K562 (cell line): ENCODE data around the gene CRYGB. TPM values are rescaled to one million over a fixed set of nuclear protein-coding genes. Genes with fewer than 3 reads are reported as not detected.

Experiments
- ATF4 ChIP-seq: fragments of 450-650 bp; formaldehyde crosslinking; IDR thresholded peaks from 2 replicates; pipeline ENCODE4 v1.4.0; 2022; ENCODE audit warnings: mild to moderate bottlenecking, moderate library complexity
- CCNT2 ChIP-seq: IDR thresholded peaks from 2 replicates; pipeline ENCODE4 v1.6.1; 2011; ENCODE audit warnings: borderline replicate concordance, low read depth, mild to moderate bottlenecking, moderate library complexity, mixed read lengths, low read length; ENCODE audit not compliant: insufficient read length; ENCODE audit errors: extremely low read depth
- GTF2F1 ChIP-seq: IDR thresholded peaks from 2 replicates; pipeline ENCODE4 v1.6.1; 2011; ENCODE audit warnings: low read depth, low read length, improper control_type of control experiment
- IRF9 ChIP-seq: fragments of 450-650 bp; IDR thresholded peaks from 2 replicates; pipeline ENCODE4 v1.6.1; 2016; ENCODE audit warnings: missing biosample characterization, missing genetic modification characterization
- PRPF4 ChIP-seq: fragments of 200-400 bp; formaldehyde crosslinking; IDR thresholded peaks from one replicate; pipeline ENCODE4 v1.6.1; 2017; ENCODE audit warnings: low read length, low read depth, mild to moderate bottlenecking; ENCODE audit not compliant: insufficient read depth, poor library complexity, severe bottlenecking
- SREBF1 ChIP-seq: fragments of 150-350 bp; IDR thresholded peaks from 2 replicates; pipeline ENCODE4 v1.6.1; 2014; ENCODE audit warnings: antibody characterized with exemption, low read depth, low read length, borderline replicate concordance
- TARDBP ChIP-seq: fragments of 450-650 bp; IDR thresholded peaks from 2 replicates; pipeline ENCODE4 v1.6.1; 2016
- THAP12 ChIP-seq: fragments of 250-450 bp; sonication (Bioruptor Pico); IDR thresholded peaks from 2 replicates; pipeline ENCODE4 v1.9.0; 2021; ENCODE audit warnings: mild to moderate bottlenecking, inconsistent platforms
- ZNF699 ChIP-seq: fragments of 250-450 bp; sonication (Bioruptor Pico); IDR thresholded peaks from 2 replicates; pipeline ENCODE4 v1.8.0; 2021; ENCODE audit warnings: mild to moderate bottlenecking, moderate library complexity; ENCODE audit not compliant: insufficient replicate concordance
- polyA plus RNA-seq, 8 experiments: library from polyadenylated mRNA; depleted of rRNA in 4 of 8; stranded (reverse) in 5 of 8; unstranded in 3 of 8; fragments of >200 nt; fragmentation: Nextera tagmentation in 2 of 8; fragmentation: Illumina TruSeq in 1 of 8; extraction: Ambion mirVana in 2 of 8; extraction: Trizol in 1 of 8; gene quantifications; 2 replicates each; pipeline versions ENCODE4 v1.2.1 to v1.2.3, GENCODE V29; 2011 to 2014; ENCODE audit warnings: inconsistent platforms in 1 of 8, missing spikeins in 1 of 8
- total RNA-seq, 7 experiments: library from RNA; depleted of rRNA in 6 of 7; stranded (reverse); fragments of >200 nt in 6 of 7; fragmentation: Illumina TruSeq in 2 of 7; extraction: Trizol in 2 of 7; gene quantifications; 2 replicates each; pipeline versions ENCODE4 v1.2.1 to v1.2.3, GENCODE V29; 2011 to 2021; ENCODE audit warnings: low replicate concordance in 1 of 7

The CRYGB gene
- total and polyA plus RNA-seq, 9 of the 15 experiments (the other 6 are each of a cell fraction or from before 2014, with no cell fraction given): not detected

- TF ChIP-seq ATF4 (CRISPR knock-in tag): no peak
- no peak for TF ChIP-seq PRPF4
- TF ChIP-seq SREBF1: no peak
- no peak for TF ChIP-seq THAP12 (CRISPR knock-in tag)
- TF ChIP-seq GTF2F1: no peak
- TF ChIP-seq IRF9 (tag): no peak
- no peak for TF ChIP-seq CCNT2
- TF ChIP-seq ZNF699 (CRISPR knock-in tag): no peak
- TF ChIP-seq TARDBP: no peak
Measured at GRCh38 chr2:208182835-208183234, 36.9 kb upstream of the CRYGB start (continued).
